ENCODE measurements around the gene OR13H1. TPM values are rescaled to one million over a fixed set of nuclear protein-coding genes. Genes with fewer than 3 reads are reported as not detected.
"Not testable (repeated sequence)": the region's sequence is repeated elsewhere in the genome, so short reads cannot be mapped to it uniquely, and the experiment has no call there.

Gene OR13H1
- total RNA-seq, 1 donor from 2014 or later: not detected

DNA sequence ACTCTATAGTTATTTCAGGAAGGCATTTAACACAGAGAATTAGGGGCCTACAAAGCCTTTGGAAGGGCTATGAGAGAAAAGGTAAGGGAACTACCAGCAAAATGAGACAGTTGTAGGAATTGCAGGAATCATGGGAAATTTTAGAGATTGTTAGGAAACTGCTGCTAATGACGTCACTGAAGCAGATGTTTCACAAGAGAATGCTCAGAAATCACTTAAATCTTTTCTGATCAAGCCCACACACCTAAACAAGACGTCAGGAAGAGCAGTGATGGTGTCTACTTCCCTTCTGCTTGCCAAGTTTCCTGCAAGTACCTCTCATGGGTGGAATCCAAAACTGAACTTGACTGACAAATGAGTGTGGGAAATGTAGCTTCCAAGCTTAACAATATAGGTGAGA is 5.1 kb downstream of the OR13H1 start:
- TF ChIP-seq POLR2A (IDR thresholded peaks at IDR 0.05) (no peak), POLR2AphosphoS5 (IDR thresholded peaks at IDR 0.05; ENCODE audit: insufficient read depth in 1 of 2, low read depth in 1 of 2) (no peak)
- TF ChIP-seq, protein P1, sequence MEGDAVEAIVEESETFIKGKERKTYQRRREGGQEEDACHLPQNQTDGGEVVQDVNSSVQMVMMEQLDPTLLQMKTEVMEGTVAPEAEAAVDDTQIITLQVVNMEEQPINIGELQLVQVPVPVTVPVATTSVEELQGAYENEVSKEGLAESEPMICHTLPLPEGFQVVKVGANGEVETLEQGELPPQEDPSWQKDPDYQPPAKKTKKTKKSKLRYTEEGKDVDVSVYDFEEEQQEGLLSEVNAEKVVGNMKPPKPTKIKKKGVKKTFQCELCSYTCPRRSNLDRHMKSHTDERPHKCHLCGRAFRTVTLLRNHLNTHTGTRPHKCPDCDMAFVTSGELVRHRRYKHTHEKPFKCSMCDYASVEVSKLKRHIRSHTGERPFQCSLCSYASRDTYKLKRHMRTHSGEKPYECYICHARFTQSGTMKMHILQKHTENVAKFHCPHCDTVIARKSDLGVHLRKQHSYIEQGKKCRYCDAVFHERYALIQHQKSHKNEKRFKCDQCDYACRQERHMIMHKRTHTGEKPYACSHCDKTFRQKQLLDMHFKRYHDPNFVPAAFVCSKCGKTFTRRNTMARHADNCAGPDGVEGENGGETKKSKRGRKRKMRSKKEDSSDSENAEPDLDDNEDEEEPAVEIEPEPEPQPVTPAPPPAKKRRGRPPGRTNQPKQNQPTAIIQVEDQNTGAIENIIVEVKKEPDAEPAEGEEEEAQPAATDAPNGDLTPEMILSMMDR (IDR thresholded peaks at IDR 0.05): no peak
- Histone ChIP-seq H3K27me3 (no peaks in the 10 kb centered on the region), H3K9me3 (no peaks in the 10 kb centered on the region), H3K4me1 (no peaks in the 10 kb centered on the region), H3K27ac (no peak overlapping the region), H3K36me3 (no peaks in the 10 kb centered on the region), H3K4me3 (no peak overlapping the region)
- DNase-seq (ENCODE audit: extremely low spot score in 2 of 2): no peak
- intact Hi-C loops (cut with DNase I): no loop called here

GRCh38 chrX:131552453-131552852 is 8.6 kb downstream of the OR13H1 start:
- H3K27me3 ChIP-seq; H3K4me3 ChIP-seq; H3K4me1 ChIP-seq; H3K27ac ChIP-seq; H3K9me3 ChIP-seq; intact Hi-C loops (cut with DNase I); DNase-seq (ENCODE audit: extremely low spot score in 2 of 2); H3K36me3 ChIP-seq: not testable (repeated sequence)

DNA sequence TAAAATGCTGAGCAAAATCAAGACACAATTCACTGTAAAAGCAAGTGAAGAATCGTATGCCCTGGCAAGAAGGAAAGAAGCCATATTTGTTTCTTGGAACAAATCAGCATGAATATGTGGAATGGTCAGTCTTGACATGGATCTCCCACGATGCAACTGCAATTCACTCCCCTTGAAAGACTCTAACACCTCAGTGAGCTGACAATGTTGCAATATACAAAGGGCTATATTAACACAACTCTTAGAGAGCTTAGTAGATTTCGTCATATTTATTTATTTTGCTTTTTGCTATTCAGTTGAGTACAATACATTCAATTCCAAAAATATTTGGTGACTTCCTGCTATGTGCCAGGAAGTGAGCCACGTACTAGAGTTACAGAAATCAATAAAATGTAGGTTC is 14.7 kb downstream of the OR13H1 start:
- H3K27me3 ChIP-seq: no peaks in the 10 kb centered on the region
- no peaks in the 10 kb centered on the region for H3K4me1 ChIP-seq
- no peak for DNase-seq (ENCODE audit: extremely low spot score in 2 of 2)
- no peak overlapping the region for H3K27ac ChIP-seq
- H3K36me3 ChIP-seq: no peaks in the 10 kb centered on the region
- TF ChIP-seq POLR2AphosphoS5 (IDR thresholded peaks at IDR 0.05; ENCODE audit: insufficient read depth in 1 of 2, low read depth in 1 of 2) (no peak), POLR2A (IDR thresholded peaks at IDR 0.05) (no peak)
- TF ChIP-seq, protein P1 (IDR thresholded peaks at IDR 0.05): no peak
- intact Hi-C loops (cut with DNase I): no loop called here
- H3K9me3 ChIP-seq: no peaks in the 10 kb centered on the region
- no peak overlapping the region for H3K4me3 ChIP-seq

DNA sequence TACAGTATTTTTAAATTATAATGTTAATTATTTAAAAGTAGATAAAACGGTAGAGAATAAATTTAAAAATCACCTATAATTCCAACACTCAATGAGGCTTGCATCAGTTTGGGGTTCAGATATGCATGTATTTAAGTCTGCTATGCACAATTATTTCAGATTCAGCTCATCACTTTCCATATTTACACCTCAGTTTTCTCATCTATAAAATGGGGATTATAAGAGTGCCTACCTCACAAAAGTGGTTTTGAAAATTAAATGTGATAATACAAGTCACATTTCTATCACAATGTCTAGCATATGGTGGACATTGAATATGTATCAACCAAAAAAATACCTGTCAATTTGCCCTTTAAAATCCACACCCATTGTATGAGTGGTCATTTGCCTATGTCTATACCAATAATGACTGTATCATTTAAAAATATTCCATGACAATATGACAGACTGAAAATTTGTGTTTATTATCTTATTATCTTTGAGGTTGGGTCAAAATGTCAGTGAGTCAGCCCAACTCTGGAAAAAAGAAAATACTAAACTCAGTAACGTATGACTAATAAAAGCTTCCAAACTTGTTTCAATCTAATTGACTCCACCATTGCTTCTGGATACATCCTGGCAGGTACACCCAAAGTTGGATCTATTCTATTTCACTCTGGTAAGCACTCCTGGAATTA is 20.8 kb downstream of the OR13H1 start:
- H3K27me3 ChIP-seq: no peaks in the 10 kb centered on the region
- TF ChIP-seq POLR2AphosphoS5 (IDR thresholded peaks at IDR 0.05; ENCODE audit: insufficient read depth in 1 of 2, low read depth in 1 of 2) (no peak), POLR2A (IDR thresholded peaks at IDR 0.05) (no peak)
- TF ChIP-seq, protein P1 (IDR thresholded peaks at IDR 0.05): no peak
- no peak for DNase-seq (ENCODE audit: extremely low spot score in 2 of 2)
- intact Hi-C loops (cut with DNase I): no loop called here
- H3K9me3 ChIP-seq: no peaks in the 10 kb centered on the region
- H3K27ac ChIP-seq: no peak overlapping the region
- no peak overlapping the region for H3K4me3 ChIP-seq
- H3K4me1 ChIP-seq: no peaks in the 10 kb centered on the region
- H3K36me3 ChIP-seq: no peaks in the 10 kb centered on the region

DNA sequence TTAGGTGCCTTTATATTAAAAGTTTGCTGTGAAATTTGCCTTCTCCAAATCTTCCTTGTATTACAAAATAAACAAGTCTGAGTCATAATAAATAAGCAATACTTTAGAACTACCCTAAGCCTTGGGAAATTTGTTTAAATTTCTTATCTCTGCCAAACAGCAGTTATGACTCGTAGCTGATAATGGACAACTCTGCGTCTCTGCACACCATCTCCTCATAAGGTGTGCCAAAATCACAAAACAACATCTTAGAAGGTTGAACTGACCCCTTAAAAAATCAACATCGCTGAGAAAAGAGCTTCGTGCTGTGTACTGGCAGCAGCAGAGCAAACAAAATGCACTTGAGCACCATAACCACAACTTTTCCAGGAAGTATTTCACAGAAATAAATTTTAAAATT is 22.0 kb downstream of the OR13H1 start:
- Histone ChIP-seq H3K4me3 (no peak overlapping the region), H3K4me1 (no peaks in the 10 kb centered on the region), H3K9me3 (no peaks in the 10 kb centered on the region), H3K27ac (no peak overlapping the region), H3K27me3 (no peaks in the 10 kb centered on the region), H3K36me3 (no peaks in the 10 kb centered on the region)
- no peak for DNase-seq (ENCODE audit: extremely low spot score in 2 of 2)
- intact Hi-C loops (cut with DNase I): no loop called here
- TF ChIP-seq, protein P1 (IDR thresholded peaks at IDR 0.05): no peak
- TF ChIP-seq POLR2A (IDR thresholded peaks at IDR 0.05) (no peak), POLR2AphosphoS5 (IDR thresholded peaks at IDR 0.05; ENCODE audit: insufficient read depth in 1 of 2, low read depth in 1 of 2) (no peak)
